Activated B cell treated with CpG ODN at 0.5 μM for 24 hours (primary cell): ENCODE data around the gene IL17B. TPM values are rescaled to one million over a fixed set of nuclear protein-coding genes. Genes with fewer than 3 reads are reported as not detected.

Experiments used
- ATAC-seq: fragments of 200-7000 bp; cut with Tn5 transposase; one replicate; pipeline ENCODE4 v1.10.0; 2021; ENCODE audit warnings: low read depth, mild to moderate bottlenecking, moderate library complexity
- CTCF ChIA-PET: fragments of 350-600 bp; sonication (Branson Sonifier 250); formaldehyde crosslinking; loops from one replicate; lab custom pipeline; 2021; ENCODE audit warnings: antibody characterized with exemption; lab: Charles Lee
- POLR2A ChIA-PET: fragments of 350-600 bp; sonication (Branson Sonifier 250); formaldehyde crosslinking; loops from one replicate; lab custom pipeline; 2021; ENCODE audit warnings: antibody characterized with exemption; lab: Charles Lee
- DNase-seq: peaks from one replicate; pipeline ENCODE4 v3.0.0; 2022
- H3K27ac Mint-ChIP-seq: one replicate; pipeline ENCODE4 v1.8.0; 2020; ENCODE audit warnings: mixed read lengths
- H3K27me3 Mint-ChIP-seq: one replicate; pipeline ENCODE4 v1.8.0; 2021; ENCODE audit warnings: mixed read lengths
- H3K36me3 Mint-ChIP-seq: one replicate; pipeline ENCODE4 v1.8.0; 2021; ENCODE audit warnings: low read depth, mixed read lengths
- H3K4me1 Mint-ChIP-seq: one replicate; pipeline ENCODE4 v1.8.0; 2021; ENCODE audit warnings: mixed read lengths
- H3K4me3 Mint-ChIP-seq: one replicate; pipeline ENCODE4 v1.8.0; 2020; ENCODE audit warnings: mild to moderate bottlenecking, mixed read lengths
- H3K9me3 Mint-ChIP-seq: one replicate; pipeline ENCODE4 v1.8.0; 2020; ENCODE audit warnings: mixed read lengths
- intact Hi-C: fragments of 100-400 bp; cut with micrococcal nuclease; formaldehyde crosslinking; loops from one replicate; pipeline ENCODE4 v1.15.1; 2024
- total RNA-seq: library from RNA; stranded (reverse); gene quantifications from 2 replicates; pipeline ENCODE4 v1.2.3, GENCODE V29; 2022
- TF ChIP-seq, protein P1 (sequence below): fragments of 200-600 bp; IDR thresholded peaks from one replicate; pipeline ENCODE4 v1.8.0; 2022; ENCODE audit warnings: antibody characterized with exemption, mild to moderate bottlenecking

The IL17B gene
- total RNA-seq, 1 donor from 2014 or later = not detected

- Mint-ChIP-seq H3K27ac (no peak overlapping the region), H3K36me3 (no peaks in the 10 kb centered on the region), H3K9me3 (no peaks in the 10 kb centered on the region), H3K4me1 (peaks cover 4% of the 10 kb centered on the region), H3K27me3 (peaks cover 6% of the 10 kb centered on the region), H3K4me3 (no peak overlapping the region)
- DNase-seq (no peak), ATAC-seq (no peak)
- ChIA-PET CTCF (interaction anchor here (1.0 to 1.7 kb wide), 3 partner anchors 17 to 179 kb away, joined by 3 to 8 read pairs (median 3); no protein-coding TSS in a partner anchor), POLR2A (no interaction called here)
- TF ChIP-seq, protein P1, sequence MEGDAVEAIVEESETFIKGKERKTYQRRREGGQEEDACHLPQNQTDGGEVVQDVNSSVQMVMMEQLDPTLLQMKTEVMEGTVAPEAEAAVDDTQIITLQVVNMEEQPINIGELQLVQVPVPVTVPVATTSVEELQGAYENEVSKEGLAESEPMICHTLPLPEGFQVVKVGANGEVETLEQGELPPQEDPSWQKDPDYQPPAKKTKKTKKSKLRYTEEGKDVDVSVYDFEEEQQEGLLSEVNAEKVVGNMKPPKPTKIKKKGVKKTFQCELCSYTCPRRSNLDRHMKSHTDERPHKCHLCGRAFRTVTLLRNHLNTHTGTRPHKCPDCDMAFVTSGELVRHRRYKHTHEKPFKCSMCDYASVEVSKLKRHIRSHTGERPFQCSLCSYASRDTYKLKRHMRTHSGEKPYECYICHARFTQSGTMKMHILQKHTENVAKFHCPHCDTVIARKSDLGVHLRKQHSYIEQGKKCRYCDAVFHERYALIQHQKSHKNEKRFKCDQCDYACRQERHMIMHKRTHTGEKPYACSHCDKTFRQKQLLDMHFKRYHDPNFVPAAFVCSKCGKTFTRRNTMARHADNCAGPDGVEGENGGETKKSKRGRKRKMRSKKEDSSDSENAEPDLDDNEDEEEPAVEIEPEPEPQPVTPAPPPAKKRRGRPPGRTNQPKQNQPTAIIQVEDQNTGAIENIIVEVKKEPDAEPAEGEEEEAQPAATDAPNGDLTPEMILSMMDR = no peak
- intact Hi-C loops = no loop called here
Measured at GRCh38 chr5:149386166-149386565, 7.1 kb upstream of the IL17B start.

GRCh38 chr5:149383399-149383798 lies 4.3 kb upstream of the IL17B start:
- intact Hi-C loops = loop anchor here (2.0 to 5.0 kb wide), 2 partner anchors 44 to 235 kb away; no protein-coding TSS in a partner anchor
- no peak overlapping the region for H3K27ac Mint-ChIP-seq
- no peaks in the 10 kb centered on the region for H3K9me3 Mint-ChIP-seq

GRCh38 chr5:149382517-149383220 lies 3.6 kb upstream of the IL17B start:
- intact Hi-C loops = loop anchor here (1.0 to 5.0 kb wide), 3 partner anchors 45 to 236 kb away; no protein-coding TSS in a partner anchor
- ChIA-PET CTCF (interaction anchor here (0.9 to 3.0 kb wide), 6 partner anchors 10 to 184 kb away, joined by 3 to 18 read pairs (median 4); no protein-coding TSS in a partner anchor), POLR2A (no interaction called here)
- Mint-ChIP-seq H3K4me1 (peaks cover 4% of the 10 kb centered on the region), H3K27me3 (peaks cover 11% of the 10 kb centered on the region), H3K9me3 (no peaks in the 10 kb centered on the region), H3K36me3 (no peaks in the 10 kb centered on the region), H3K4me3 (no peak overlapping the region), H3K27ac (no peak overlapping the region)
- TF ChIP-seq, protein P1 = no peak
- no peak for ATAC-seq
- DNase-seq = no peak

More at GRCh38 chr5:149383399-149383798, 4.3 kb upstream of the IL17B start:
- ChIA-PET CTCF (interaction anchor here (1.2 to 3.0 kb wide), 3 partner anchors 180 to 183 kb away, joined by 3 to 18 read pairs (median 3); no protein-coding TSS in a partner anchor), POLR2A (no interaction called here)
- DNase-seq (no peak), ATAC-seq (no peak)
- Mint-ChIP-seq H3K36me3 (no peaks in the 10 kb centered on the region), H3K27me3 (peaks cover 11% of the 10 kb centered on the region), H3K4me1 (peaks cover 4% of the 10 kb centered on the region), H3K4me3 (no peak overlapping the region)
- TF ChIP-seq, protein P1 = no peak

- CTCF ChIA-PET = interaction anchor here (0.9 to 3.0 kb wide), 6 partner anchors 9 to 185 kb away, joined by 3 to 18 read pairs (median 6); no protein-coding TSS in a partner anchor
- intact Hi-C loops = loop anchor here (1.0 to 5.0 kb wide), 3 partner anchors 45 to 237 kb away; no protein-coding TSS in a partner anchor
- Mint-ChIP-seq H3K4me1 (peaks cover 4% of the 10 kb centered on the region), H3K4me3 (no peak overlapping the region), H3K27ac (no peak overlapping the region), H3K27me3 (peaks cover 9% of the 10 kb centered on the region), H3K36me3 (no peaks in the 10 kb centered on the region), H3K9me3 (no peaks in the 10 kb centered on the region)
- peak; percentile 52 for DNase-seq
- TF ChIP-seq, protein P1 = no peak
- peak; percentile 62 for ATAC-seq
- POLR2A ChIA-PET = no interaction called here
Measured at GRCh38 chr5:149381986-149382338, 2.9 kb upstream of the IL17B start.
